GM12873 (cell line): ENCODE data around the gene RAD21L1.

Experiments
- TF ChIP-seq, protein P1 (sequence below): IDR thresholded peaks from 2 replicates; pipeline ENCODE4 v1.5.1; 2012; ENCODE audit warnings: low read depth, mild to moderate bottlenecking, moderate library complexity, low read length, control low read depth; ENCODE audit not compliant: insufficient read depth; ENCODE audit errors: missing control alignments

The RAD21L1 gene

GRCh38 chr20:1269850-1270249, 44.0 kb downstream of the RAD21L1 start:
- TF ChIP-seq, protein P1, sequence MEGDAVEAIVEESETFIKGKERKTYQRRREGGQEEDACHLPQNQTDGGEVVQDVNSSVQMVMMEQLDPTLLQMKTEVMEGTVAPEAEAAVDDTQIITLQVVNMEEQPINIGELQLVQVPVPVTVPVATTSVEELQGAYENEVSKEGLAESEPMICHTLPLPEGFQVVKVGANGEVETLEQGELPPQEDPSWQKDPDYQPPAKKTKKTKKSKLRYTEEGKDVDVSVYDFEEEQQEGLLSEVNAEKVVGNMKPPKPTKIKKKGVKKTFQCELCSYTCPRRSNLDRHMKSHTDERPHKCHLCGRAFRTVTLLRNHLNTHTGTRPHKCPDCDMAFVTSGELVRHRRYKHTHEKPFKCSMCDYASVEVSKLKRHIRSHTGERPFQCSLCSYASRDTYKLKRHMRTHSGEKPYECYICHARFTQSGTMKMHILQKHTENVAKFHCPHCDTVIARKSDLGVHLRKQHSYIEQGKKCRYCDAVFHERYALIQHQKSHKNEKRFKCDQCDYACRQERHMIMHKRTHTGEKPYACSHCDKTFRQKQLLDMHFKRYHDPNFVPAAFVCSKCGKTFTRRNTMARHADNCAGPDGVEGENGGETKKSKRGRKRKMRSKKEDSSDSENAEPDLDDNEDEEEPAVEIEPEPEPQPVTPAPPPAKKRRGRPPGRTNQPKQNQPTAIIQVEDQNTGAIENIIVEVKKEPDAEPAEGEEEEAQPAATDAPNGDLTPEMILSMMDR = no peak

DNA sequence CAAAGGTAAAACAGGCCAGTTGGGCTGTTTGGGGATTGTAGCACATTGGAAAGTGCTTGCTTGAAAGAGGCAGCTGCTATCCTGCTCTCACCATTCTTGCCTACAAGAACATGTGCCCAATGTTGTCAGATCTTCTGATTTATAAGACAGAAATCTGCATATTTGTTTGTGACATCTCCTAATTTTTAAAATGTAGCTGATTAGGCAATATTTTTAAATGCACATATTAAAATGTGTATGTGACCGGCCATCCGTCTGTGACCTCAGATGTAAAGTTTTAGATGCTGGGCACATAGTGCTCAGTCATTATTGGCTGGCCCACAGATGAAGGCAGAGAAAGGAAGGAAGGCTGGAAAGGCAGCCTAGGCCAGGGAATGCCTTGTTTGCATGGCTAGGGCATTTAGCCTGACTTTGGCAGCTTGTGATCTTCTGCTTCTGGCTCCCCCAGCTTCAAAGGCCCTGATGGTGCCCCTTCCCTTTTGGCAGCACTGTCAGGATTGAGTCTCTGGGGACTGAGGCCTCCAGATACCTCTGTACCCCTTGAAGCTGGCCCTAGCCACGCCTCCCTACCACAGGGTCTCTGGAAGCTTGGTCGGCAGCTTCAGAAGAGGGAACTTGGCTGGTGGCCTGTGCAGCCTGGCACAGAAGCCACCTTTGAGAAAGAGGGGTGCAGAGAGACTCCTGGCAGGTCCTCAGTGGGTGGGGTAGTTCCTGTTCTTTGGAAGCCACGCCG, 46.7 kb downstream of the RAD21L1 start:
- TF ChIP-seq, protein P1 = no peak

- TF ChIP-seq, protein P1 = no peak
These were observed 47.5 kb downstream of the RAD21L1 start for GRCh38 chr20:1273366-1273765.

GRCh38 chr20:1274485-1275311, 48.9 kb downstream of the RAD21L1 start:
- TF ChIP-seq, protein P1 = no peak

GRCh38 chr20:1275919-1276318, 50.1 kb downstream of the RAD21L1 start:
- TF ChIP-seq, protein P1 = no peak

DNA sequence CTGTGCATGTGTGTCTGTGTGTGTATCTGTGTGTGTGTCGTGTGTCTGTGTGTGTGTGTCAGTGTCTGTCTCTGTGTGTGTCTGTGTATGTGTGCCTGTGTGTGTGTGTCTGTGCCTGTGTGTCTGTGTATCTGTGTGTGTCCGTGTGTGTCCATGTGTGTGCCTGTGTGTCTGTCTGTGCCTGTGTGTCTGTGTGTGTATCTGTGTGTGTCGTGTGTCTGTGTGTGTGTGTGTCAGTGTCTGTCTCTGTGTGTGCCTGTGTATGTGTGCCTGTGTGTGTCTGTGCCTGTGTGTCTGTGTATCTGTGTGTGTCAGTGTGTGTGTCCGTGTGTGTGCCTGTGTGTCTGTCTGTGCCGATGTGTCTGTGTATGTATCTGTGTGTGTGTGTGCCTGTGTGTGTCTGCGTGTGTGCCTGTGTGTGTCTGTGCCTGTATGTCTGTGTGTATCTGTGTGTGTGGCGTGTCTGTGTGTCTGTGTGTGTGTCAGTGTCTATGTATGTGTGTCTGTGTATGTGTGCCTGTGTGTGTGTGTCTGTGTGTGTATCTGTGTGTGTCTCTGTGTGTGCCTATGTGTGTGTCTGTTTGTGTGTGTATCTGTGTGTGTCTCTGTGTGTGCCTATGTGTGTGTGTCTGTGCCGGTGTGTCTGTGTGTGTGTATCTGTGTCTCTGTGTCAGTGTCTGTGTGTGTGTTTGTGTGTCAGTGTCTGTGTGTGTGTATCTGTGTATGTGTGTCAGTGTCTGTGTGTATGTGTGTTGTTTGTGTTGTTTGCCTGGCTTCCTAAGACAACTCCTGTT, 51.9 kb downstream of the RAD21L1 start:
- TF ChIP-seq, protein P1 = no peak

- TF ChIP-seq, protein P1 = no peak
These were observed 53.1 kb downstream of the RAD21L1 start for GRCh38 chr20:1278993-1279392.
